PC-3 (cell line): ENCODE results near the gene KCTD5.

Experiments
- EZH2 ChIP-seq: fragments of 300-600 bp; sonication (generic); IDR thresholded peaks from one replicate; pipeline ENCODE4 v1.6.1; 2017; ENCODE audit warnings: antibody characterized with exemption, mild to moderate bottlenecking, low read length; ENCODE audit not compliant: unreplicated experiment
- EZH2phosphoT487 ChIP-seq: fragments of 300-600 bp; sonication (generic); IDR thresholded peaks from 2 replicates; pipeline ENCODE4 v1.6.1; 2018; ENCODE audit warnings: mild to moderate bottlenecking, antibody characterized with exemption, low read length, borderline replicate concordance
- TF ChIP-seq, protein P1 (sequence below): fragments of 300-600 bp; sonication (generic); conservative IDR thresholded peaks from 2 replicates; pipeline ENCODE4 v1.5.1; 2017; ENCODE audit warnings: antibody characterized with exemption, low read depth, mild to moderate bottlenecking, low read length

DNA sequence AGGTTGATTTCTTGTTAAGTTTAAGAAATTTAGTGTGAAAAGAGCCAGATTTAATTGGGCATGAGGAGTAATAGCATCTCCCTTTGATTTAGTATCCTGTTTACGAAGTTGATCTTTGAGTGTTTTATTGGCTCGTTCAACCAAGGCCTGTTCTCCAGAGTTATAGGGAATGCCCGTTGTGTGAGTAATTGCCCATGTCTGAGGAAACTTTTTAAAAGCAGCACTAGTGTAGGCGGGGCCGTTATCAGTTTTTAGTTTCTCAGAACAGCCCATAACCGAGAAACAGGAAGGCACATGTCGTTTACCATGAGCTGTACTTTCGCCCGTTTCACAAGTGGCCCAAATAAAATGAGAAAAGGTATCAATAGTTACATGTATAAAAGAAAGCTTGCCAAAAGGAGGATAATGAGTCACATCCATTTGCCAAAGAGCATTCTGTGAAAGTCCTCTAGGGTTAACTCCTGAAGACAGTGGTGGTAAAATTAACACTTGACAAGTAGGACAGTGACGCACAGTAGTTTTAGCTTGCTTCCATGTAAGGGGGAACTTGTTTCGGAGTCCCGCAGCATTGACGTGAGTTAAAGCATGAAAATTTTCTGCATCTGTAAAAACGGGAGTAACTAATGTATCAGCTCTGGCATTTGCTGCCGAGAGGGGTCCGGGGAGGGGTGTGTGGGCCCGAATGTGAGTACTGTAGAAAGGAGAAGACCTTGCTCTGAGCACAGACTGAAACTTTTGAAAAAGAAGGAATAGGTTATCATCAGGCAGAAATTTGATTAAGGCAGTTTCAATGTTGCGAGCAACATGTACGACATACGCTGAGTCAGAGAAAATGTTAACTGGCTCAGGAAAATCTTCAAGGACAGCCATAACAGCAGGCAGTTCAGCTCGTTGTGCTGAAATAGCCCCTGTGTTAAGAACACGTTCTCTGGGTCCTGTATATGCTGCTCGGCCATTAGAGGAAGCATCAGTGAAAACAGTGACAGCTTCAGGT, 18.5 kb upstream of the KCTD5 start:
- TF ChIP-seq EZH2 (no peak), EZH2phosphoT487 (no peak)
- TF ChIP-seq, protein P1, sequence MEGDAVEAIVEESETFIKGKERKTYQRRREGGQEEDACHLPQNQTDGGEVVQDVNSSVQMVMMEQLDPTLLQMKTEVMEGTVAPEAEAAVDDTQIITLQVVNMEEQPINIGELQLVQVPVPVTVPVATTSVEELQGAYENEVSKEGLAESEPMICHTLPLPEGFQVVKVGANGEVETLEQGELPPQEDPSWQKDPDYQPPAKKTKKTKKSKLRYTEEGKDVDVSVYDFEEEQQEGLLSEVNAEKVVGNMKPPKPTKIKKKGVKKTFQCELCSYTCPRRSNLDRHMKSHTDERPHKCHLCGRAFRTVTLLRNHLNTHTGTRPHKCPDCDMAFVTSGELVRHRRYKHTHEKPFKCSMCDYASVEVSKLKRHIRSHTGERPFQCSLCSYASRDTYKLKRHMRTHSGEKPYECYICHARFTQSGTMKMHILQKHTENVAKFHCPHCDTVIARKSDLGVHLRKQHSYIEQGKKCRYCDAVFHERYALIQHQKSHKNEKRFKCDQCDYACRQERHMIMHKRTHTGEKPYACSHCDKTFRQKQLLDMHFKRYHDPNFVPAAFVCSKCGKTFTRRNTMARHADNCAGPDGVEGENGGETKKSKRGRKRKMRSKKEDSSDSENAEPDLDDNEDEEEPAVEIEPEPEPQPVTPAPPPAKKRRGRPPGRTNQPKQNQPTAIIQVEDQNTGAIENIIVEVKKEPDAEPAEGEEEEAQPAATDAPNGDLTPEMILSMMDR, result no peak
